CD4-positive, alpha-beta T cell treated with Interleukin-15 for 1 hour (primary cell): ENCODE data around the gene TBXA2R.
"Not testable (repeated sequence)": the region's sequence is repeated elsewhere in the genome, so short reads cannot be mapped to it uniquely, and the experiment has no call there.

Source experiments
- DNase-seq: peaks from one replicate; pipeline ENCODE4 v3.0.0-alpha.2; 2020

Gene TBXA2R

GRCh38 chr19:3576696-3577443 lies 29.8 kb downstream of the TBXA2R start:
- no peak for DNase-seq

GRCh38 chr19:3575949-3576673 lies 30.6 kb downstream of the TBXA2R start:
- no peak for DNase-seq

GRCh38 chr19:3575260-3575741 lies 31.4 kb downstream of the TBXA2R start:
- DNase-seq: no peak

GRCh38 chr19:3573858-3574637 lies 32.6 kb downstream of the TBXA2R start:
- DNase-seq: peak; percentile 93

- DNase-seq: no peak
These were observed 33.4 kb downstream of the TBXA2R start for GRCh38 chr19:3573162-3573857.

GRCh38 chr19:3572855-3573161 lies 33.9 kb downstream of the TBXA2R start, which contains the start of gene HMG20B:
Gene HMG20B (plus strand): TSS chr19:3572944. CDS start chr19:3573310, 366 bp downstream.
- DNase-seq: no peak

GRCh38 chr19:3572132-3572854 lies 34.4 kb downstream of the TBXA2R start:
- DNase-seq: peak; percentile 100

- no peak for DNase-seq
These were observed 36.1 kb downstream of the TBXA2R start for GRCh38 chr19:3570606-3571011.

GRCh38 chr19:3570042-3570441 lies 36.6 kb downstream of the TBXA2R start:
- not testable (repeated sequence) for DNase-seq

GRCh38 chr19:3565139-3565538 lies 41.5 kb downstream of the TBXA2R start:
- DNase-seq: no peak

GRCh38 chr19:3563709-3564524 lies 42.8 kb downstream of the TBXA2R start:
- DNase-seq: no peak

- DNase-seq: peak; percentile 91
These were observed 49.0 kb downstream of the TBXA2R start, which contains the start of gene MFSD12 for GRCh38 chr19:3557461-3558248. Gene MFSD12 (minus strand): TSS chr19:3557586. CDS start chr19:3557403, 183 bp downstream.

- peak; percentile 66 for DNase-seq
These were observed 49.7 kb downstream of the TBXA2R start for GRCh38 chr19:3556978-3557460.

- no peak for DNase-seq
These were observed 50.2 kb downstream of the TBXA2R start for GRCh38 chr19:3556423-3556977.

GRCh38 chr19:3555653-3556422 lies 50.8 kb downstream of the TBXA2R start:
- DNase-seq: no peak

- peak; percentile 61 for DNase-seq
These were observed 52.2 kb downstream of the TBXA2R start for GRCh38 chr19:3554254-3555083.

- no peak for DNase-seq
These were observed 54.9 kb downstream of the TBXA2R start for GRCh38 chr19:3551792-3552095.
